HG03108 (cell line): ENCODE measurements around the gene ACOT11.

Experiments used
- ATAC-seq: cut with Tn5 transposase; IDR thresholded peaks from one replicate; pipeline ENCODE4 v1.9.1; 2021; ENCODE audit warnings: moderate library complexity; ENCODE audit not compliant: unreplicated experiment

ACOT11 gene

GRCh38 chr1:54640863-54641836, 93.1 kb downstream of the ACOT11 start, which contains the start of gene MROH7:
Gene MROH7, plus strand, starts transcription at chr1:54641786. Its CDS starts 11,141 bp downstream, at chr1:54652927.
- no peak for ATAC-seq

GRCh38 chr1:54643736-54644135, 95.7 kb downstream of the ACOT11 start:
- no peak for ATAC-seq

GRCh38 chr1:54645806-54646676, 98.0 kb downstream of the ACOT11 start:
- ATAC-seq, result no peak

GRCh38 chr1:54649130-54649898, 101.3 kb downstream of the ACOT11 start:
- no peak for ATAC-seq

- no peak for ATAC-seq
These were observed 101.9 kb downstream of the ACOT11 start for GRCh38 chr1:54649921-54650320.

GRCh38 chr1:54650417-54650816, 102.4 kb downstream of the ACOT11 start:
- no peak for ATAC-seq

- ATAC-seq, result no peak
These were observed 103.6 kb downstream of the ACOT11 start for GRCh38 chr1:54651608-54652007.

GRCh38 chr1:54652168-54652567, 104.1 kb downstream of the ACOT11 start:
- ATAC-seq, result no peak

GRCh38 chr1:54653036-54653435, 105.0 kb downstream of the ACOT11 start:
- no peak for ATAC-seq

GRCh38 chr1:54658164-54658913, 110.3 kb downstream of the ACOT11 start:
- ATAC-seq, result no peak
